ENCODE data around the gene SLC24A3.

The SLC24A3 gene

DNA sequence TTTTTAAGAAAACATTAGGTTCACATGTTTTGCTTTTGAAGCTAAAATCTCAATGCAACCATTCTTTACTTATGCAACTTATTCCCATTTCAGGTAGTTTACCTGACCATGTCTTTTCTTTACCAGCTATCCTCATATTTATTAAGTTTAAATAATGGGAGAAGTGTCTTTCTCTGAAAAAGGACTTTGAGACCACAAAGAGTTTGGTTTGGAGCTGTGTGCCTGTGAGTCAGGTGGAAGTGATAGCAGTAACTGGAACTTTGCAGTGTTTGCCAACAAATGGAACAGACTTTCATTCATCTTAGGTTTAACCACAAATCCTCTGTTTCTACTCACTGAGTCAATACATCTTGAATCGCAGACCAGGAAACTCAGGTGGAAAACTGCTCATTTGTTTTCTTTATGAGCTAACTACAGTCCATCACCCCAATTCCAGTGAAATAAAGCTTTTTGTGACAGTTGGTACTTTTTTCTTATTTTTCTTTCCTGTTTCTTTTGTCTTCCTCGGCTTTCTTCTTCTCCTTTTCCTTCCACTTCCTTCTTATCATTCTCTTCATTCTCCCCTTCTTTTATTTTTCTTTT is 397.3 kb downstream of the SLC24A3 start:
- H2AFZ ChIP-seq (ENCODE audit: low read depth, low read length) = no peak overlapping the region
- no peaks in the 10 kb centered on the region for H3K9me3 ChIP-seq (ENCODE audit: low read length)
- H3K36me3 ChIP-seq (ENCODE audit: insufficient read depth, low read length) = no peaks in the 10 kb centered on the region
- peaks cover 2% of the 10 kb centered on the region for H3K27me3 ChIP-seq (ENCODE audit: insufficient read depth, low read length)
- no peaks in the 10 kb centered on the region for H3K4me1 ChIP-seq (ENCODE audit: insufficient read depth, low read length)
- no peak overlapping the region for H3K4me3 ChIP-seq (ENCODE audit: low read length)

DNA sequence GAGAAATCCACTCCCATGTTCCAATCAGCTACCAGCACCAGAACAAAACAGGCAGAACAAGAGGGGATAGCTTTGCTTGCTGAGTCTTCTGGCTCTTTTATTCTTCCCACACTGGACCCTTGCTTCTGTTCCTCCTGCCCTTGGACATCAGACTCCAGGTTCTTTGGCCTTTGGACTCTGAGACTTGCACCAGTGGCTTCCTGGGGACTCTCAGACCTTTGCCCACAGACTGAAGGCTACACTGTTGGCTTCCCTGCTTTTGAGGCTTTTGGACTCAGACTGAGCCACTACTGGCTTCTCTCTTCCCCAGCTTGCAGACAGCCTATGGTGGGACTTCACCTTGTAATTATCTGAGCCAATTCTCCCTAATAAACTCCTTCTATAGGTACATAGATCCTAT is 403.2 kb downstream of the SLC24A3 start:
- Histone ChIP-seq H3K27me3 (ENCODE audit: insufficient read depth, low read length) (no peaks in the 10 kb centered on the region), H2AFZ (ENCODE audit: low read depth, low read length) (no peak overlapping the region), H3K4me3 (ENCODE audit: low read length) (no peak overlapping the region), H3K36me3 (ENCODE audit: insufficient read depth, low read length) (no peaks in the 10 kb centered on the region), H3K4me1 (ENCODE audit: insufficient read depth, low read length) (no peaks in the 10 kb centered on the region), H3K9me3 (ENCODE audit: low read length) (no peaks in the 10 kb centered on the region)

GRCh38 chr20:19616081-19616480 is 403.6 kb downstream of the SLC24A3 start:
- no peaks in the 10 kb centered on the region for H3K36me3 ChIP-seq (ENCODE audit: insufficient read depth, low read length)

DNA sequence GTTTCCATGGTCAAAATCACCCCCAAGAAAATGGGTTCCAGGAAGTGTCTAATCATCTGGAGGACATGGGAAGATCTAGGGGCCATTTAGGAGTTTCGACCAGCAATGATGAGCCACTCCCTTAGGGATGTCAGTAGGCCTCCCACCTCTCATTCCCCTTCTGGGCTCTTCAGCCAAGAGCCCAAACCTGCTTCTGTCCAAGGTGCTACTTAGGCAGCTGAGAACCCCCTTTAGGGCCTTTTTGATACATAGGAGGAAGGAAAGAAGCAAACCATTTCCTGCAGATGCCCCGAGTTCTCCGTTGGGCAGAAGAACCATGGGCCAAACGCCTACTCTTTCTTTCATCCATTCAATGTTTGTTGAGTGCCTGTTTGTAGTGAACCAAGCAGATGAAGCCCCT is 404.2 kb downstream of the SLC24A3 start:
- Histone ChIP-seq H3K36me3 (ENCODE audit: insufficient read depth, low read length) (no peaks in the 10 kb centered on the region), H3K4me3 (ENCODE audit: low read length) (no peak overlapping the region), H3K4me1 (ENCODE audit: insufficient read depth, low read length) (no peaks in the 10 kb centered on the region), H3K9me3 (ENCODE audit: low read length) (no peaks in the 10 kb centered on the region), H3K27me3 (ENCODE audit: insufficient read depth, low read length) (peaks cover 2% of the 10 kb centered on the region), H2AFZ (ENCODE audit: low read depth, low read length) (no peak overlapping the region)

More at GRCh38 chr20:19616081-19616480, 403.6 kb downstream of the SLC24A3 start:
- Histone ChIP-seq H3K27me3 (ENCODE audit: insufficient read depth, low read length) (peaks cover 1% of the 10 kb centered on the region), H2AFZ (ENCODE audit: low read depth, low read length) (no peak overlapping the region), H3K4me3 (ENCODE audit: low read length) (no peak overlapping the region), H3K4me1 (ENCODE audit: insufficient read depth, low read length) (no peaks in the 10 kb centered on the region), H3K9me3 (ENCODE audit: low read length) (no peaks in the 10 kb centered on the region)

GRCh38 chr20:19617256-19617655 is 404.8 kb downstream of the SLC24A3 start:
- H3K36me3 ChIP-seq (ENCODE audit: insufficient read depth, low read length) = no peaks in the 10 kb centered on the region
- no peaks in the 10 kb centered on the region for H3K4me1 ChIP-seq (ENCODE audit: insufficient read depth, low read length)
- H3K27me3 ChIP-seq (ENCODE audit: insufficient read depth, low read length) = peaks cover 2% of the 10 kb centered on the region
- no peak overlapping the region for H2AFZ ChIP-seq (ENCODE audit: low read depth, low read length)
- no peak overlapping the region for H3K4me3 ChIP-seq (ENCODE audit: low read length)
- H3K9me3 ChIP-seq (ENCODE audit: low read length) = no peaks in the 10 kb centered on the region

- H2AFZ ChIP-seq (ENCODE audit: low read depth, low read length) = no peak overlapping the region
- H3K36me3 ChIP-seq (ENCODE audit: insufficient read depth, low read length) = no peaks in the 10 kb centered on the region
- H3K4me3 ChIP-seq (ENCODE audit: low read length) = no peak overlapping the region
- H3K27me3 ChIP-seq (ENCODE audit: insufficient read depth, low read length) = peaks cover 2% of the 10 kb centered on the region
- no peaks in the 10 kb centered on the region for H3K4me1 ChIP-seq (ENCODE audit: insufficient read depth, low read length)
- no peaks in the 10 kb centered on the region for H3K9me3 ChIP-seq (ENCODE audit: low read length)
Measured at GRCh38 chr20:19618711-19619110, 406.3 kb downstream of the SLC24A3 start.

DNA sequence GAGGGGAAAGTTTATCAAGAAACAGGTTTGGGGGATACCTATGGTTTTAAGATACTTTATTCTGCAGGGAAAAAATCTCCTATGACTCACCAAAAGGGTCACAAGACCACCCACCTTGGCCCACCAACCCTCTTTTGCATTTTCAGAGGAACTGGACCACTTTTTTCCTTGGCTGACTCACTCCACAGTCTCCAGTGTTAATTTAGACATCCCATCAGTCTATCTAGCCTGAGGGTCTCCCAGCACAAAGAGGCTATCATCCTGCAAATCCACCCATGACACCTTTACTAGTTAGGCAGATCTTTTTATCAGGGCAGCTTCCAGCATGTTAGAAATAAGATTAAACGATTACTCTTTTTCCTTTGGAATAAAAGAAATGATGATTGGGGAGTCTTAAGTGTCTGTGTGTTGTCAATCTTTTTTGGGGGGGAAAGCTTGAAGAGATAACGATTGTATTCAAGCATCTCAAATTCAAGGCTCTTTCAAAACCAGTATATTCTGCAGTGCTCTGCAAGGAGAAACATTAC is 407.5 kb downstream of the SLC24A3 start:
- H3K27me3 ChIP-seq (ENCODE audit: insufficient read depth, low read length) = peaks cover 2% of the 10 kb centered on the region
- H3K4me1 ChIP-seq (ENCODE audit: insufficient read depth, low read length) = no peaks in the 10 kb centered on the region
- no peak overlapping the region for H3K4me3 ChIP-seq (ENCODE audit: low read length)
- no peaks in the 10 kb centered on the region for H3K9me3 ChIP-seq (ENCODE audit: low read length)
- no peaks in the 10 kb centered on the region for H3K36me3 ChIP-seq (ENCODE audit: insufficient read depth, low read length)
- H2AFZ ChIP-seq (ENCODE audit: low read depth, low read length) = no peak overlapping the region

DNA sequence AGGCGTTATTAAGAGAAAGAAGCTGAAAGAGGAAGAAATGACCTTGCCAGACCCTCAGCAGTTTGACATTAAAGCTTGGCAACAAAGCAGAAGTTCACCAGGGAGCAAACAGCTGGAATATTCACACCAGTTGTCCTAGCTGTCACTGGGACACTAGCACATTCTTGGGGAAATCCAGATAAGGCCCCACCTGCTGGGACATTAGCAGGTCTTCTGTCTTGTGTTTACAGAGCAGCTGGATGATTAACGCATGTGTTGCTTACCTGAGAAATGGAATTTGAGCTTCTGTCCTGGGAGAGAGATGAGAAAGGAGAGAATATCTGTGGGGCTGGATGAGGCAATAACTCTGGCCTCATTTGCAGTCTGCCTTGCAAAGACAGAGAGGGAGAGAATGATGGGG is 408.0 kb downstream of the SLC24A3 start:
- no peaks in the 10 kb centered on the region for H3K4me1 ChIP-seq (ENCODE audit: insufficient read depth, low read length)
- H3K27me3 ChIP-seq (ENCODE audit: insufficient read depth, low read length) = peaks cover 2% of the 10 kb centered on the region
- H3K4me3 ChIP-seq (ENCODE audit: low read length) = no peak overlapping the region
- H3K36me3 ChIP-seq (ENCODE audit: insufficient read depth, low read length) = no peaks in the 10 kb centered on the region
- no peak overlapping the region for H2AFZ ChIP-seq (ENCODE audit: low read depth, low read length)
- H3K9me3 ChIP-seq (ENCODE audit: low read length) = no peaks in the 10 kb centered on the region

DNA sequence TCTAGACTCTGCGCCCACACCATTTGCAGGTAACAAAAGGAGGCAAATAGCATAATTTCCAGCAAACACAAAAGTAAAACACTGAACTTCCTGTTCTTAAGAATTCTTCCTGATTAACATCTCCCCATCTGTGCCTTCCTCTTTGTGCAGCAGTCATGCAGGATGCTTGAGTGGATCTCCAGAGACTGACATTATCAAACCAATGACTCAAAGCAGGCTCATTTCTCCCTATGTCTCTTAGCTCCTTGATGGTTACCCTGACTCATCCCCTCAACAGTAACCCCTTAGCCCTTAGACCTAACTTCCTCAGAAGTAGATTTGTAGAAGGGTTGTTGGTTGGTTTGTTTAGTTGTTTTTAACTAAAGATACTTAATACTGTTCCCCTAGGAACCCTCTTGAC is 408.6 kb downstream of the SLC24A3 start:
- Histone ChIP-seq H3K4me1 (ENCODE audit: insufficient read depth, low read length) (no peaks in the 10 kb centered on the region), H3K27me3 (ENCODE audit: insufficient read depth, low read length) (peaks cover 2% of the 10 kb centered on the region), H3K36me3 (ENCODE audit: insufficient read depth, low read length) (no peaks in the 10 kb centered on the region), H2AFZ (ENCODE audit: low read depth, low read length) (no peak overlapping the region), H3K9me3 (ENCODE audit: low read length) (no peaks in the 10 kb centered on the region), H3K4me3 (ENCODE audit: low read length) (no peak overlapping the region)

DNA sequence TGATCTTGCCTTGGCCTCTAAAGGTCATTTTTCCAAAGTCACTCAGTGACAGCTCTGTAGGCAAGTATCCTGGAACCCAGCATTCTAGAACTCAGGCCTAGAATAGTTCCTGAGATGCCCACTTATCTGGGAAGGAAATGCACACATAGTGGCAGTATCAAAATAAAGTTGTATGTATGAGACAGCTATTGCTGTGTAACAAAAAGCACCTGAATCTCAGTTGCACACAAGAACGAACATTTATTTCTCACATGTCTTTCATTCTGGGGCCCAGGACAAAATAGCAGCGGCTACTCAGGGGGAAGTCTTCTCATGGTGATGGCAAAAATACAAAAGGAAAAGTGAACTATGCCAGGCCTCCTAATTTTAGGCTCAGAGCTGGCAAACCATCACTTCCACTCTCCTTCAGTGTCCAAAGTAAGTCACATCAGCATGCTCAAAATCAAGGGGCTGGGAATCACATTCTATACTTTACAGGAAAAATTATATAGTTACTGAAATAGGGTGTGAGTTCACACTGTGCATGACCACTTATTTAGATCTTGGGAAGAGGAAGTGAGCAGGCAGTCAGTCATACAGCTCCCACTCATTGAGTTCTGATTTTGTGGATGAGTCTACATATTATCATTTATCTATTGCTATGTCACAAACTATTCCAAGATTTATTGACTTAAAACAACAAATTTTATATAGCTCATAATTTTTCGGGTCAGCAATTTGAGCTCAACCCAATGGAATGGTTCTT is 412.0 kb downstream of the SLC24A3 start:
- Histone ChIP-seq H3K4me3 (ENCODE audit: low read length) (no peak overlapping the region), H3K4me1 (ENCODE audit: insufficient read depth, low read length) (no peaks in the 10 kb centered on the region)

DNA sequence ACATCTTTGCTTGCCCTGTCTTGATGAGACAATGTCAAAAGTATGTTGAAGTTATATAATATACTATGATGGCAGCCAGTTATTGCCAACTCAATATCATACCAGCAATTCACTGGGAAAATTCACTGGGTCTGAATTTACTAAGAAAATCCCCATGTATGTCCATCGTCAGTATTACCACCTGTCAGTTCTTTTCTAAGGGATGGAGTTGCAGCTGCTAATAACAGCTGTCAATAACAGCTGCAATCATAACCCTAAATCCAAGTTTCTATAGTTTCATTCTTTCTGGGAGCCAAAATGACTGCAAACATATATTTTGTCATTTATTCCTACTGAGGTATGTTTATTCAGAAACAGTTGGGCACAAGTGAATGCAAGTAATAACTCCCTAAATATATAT is 413.0 kb downstream of the SLC24A3 start:
- Histone ChIP-seq H3K27me3 (ENCODE audit: insufficient read depth, low read length) (peaks cover 2% of the 10 kb centered on the region), H3K36me3 (ENCODE audit: insufficient read depth, low read length) (no peaks in the 10 kb centered on the region)

More for the DNA sequence above, 412.0 kb downstream of the SLC24A3 start:
- H2AFZ ChIP-seq (ENCODE audit: low read depth, low read length) = no peak overlapping the region
- H3K9me3 ChIP-seq (ENCODE audit: low read length) = no peaks in the 10 kb centered on the region
- peaks cover 2% of the 10 kb centered on the region for H3K27me3 ChIP-seq (ENCODE audit: insufficient read depth, low read length)
- H3K36me3 ChIP-seq (ENCODE audit: insufficient read depth, low read length) = no peaks in the 10 kb centered on the region

DNA sequence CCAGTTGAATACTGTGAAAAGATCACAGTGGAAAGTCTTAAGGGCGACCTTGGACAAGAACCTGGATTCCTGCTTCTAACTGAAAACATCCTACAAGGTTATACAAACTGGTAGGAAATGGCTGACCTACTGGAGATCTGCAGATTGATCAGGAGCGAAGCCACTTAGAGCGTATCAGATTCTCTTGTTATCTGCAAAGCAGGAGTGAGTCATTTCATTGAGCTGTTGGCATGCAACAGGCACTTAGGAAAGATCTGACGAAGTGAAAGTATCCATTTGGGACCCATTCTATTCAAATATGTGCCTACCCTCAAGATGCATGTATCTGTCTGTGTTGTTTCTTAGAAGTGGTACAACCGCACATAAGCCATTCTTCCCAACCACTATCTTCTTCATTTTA is 414.5 kb downstream of the SLC24A3 start:
- H3K4me1 ChIP-seq (ENCODE audit: insufficient read depth, low read length) = no peaks in the 10 kb centered on the region
- no peak overlapping the region for H3K4me3 ChIP-seq (ENCODE audit: low read length)
- no peaks in the 10 kb centered on the region for H3K36me3 ChIP-seq (ENCODE audit: insufficient read depth, low read length)
- no peak overlapping the region for H2AFZ ChIP-seq (ENCODE audit: low read depth, low read length)
- H3K9me3 ChIP-seq (ENCODE audit: low read length) = no peaks in the 10 kb centered on the region
- no peaks in the 10 kb centered on the region for H3K27me3 ChIP-seq (ENCODE audit: insufficient read depth, low read length)

More for the DNA sequence above, 413.0 kb downstream of the SLC24A3 start:
- Histone ChIP-seq H3K4me3 (ENCODE audit: low read length) (no peak overlapping the region), H2AFZ (ENCODE audit: low read depth, low read length) (no peak overlapping the region), H3K4me1 (ENCODE audit: insufficient read depth, low read length) (no peaks in the 10 kb centered on the region), H3K9me3 (ENCODE audit: low read length) (no peaks in the 10 kb centered on the region)

DNA sequence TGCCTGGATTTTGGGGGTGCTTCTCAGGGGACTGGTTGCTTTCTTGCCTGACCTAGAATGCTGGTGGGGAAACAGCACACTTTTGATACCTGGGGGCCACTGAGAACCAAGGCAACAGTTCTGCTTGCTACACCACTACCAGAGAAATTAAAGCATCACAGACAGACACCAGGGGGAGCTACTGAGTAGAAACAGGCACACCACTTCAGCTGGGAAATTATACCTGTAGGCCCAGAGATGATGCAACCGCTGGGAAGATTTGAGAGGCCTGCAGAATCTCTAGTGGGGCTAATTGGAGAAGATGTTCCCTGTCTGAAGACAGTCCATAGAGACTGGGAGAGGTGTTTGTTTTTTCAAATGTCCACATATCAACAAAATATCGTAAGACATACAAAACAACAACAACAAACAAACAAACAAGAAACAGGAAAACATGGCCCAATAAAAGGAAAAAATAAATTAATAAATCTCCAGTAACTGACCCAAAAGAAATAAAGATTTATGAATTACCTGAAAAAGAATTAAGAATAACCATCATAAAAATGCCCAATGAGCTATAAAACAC is 416.2 kb downstream of the SLC24A3 start:
- Histone ChIP-seq H3K27me3 (ENCODE audit: insufficient read depth, low read length) (no peaks in the 10 kb centered on the region), H2AFZ (ENCODE audit: low read depth, low read length) (no peak overlapping the region), H3K4me3 (ENCODE audit: low read length) (no peak overlapping the region), H3K9me3 (ENCODE audit: low read length) (no peaks in the 10 kb centered on the region), H3K36me3 (ENCODE audit: insufficient read depth, low read length) (no peaks in the 10 kb centered on the region), H3K4me1 (ENCODE audit: insufficient read depth, low read length) (no peaks in the 10 kb centered on the region)
